SK-N-SH treated with all-trans-retinoic acid at 6 μM for 48 hours (cell line): ENCODE measurements around the gene UGT1A8.
A peak's percentile ranks its signal among the peaks of the same experiment; 100 is the strongest.
"Not testable (repeated sequence)": the region's sequence is repeated elsewhere in the genome, so short reads cannot be mapped to it uniquely, and the experiment has no call there.

Source experiments
- ATAC-seq: fragments of 200-7000 bp; cut with Tn5 transposase; 3 replicates; pipeline ENCODE4 v1.9.1; 2020; ENCODE audit warnings: mild to moderate bottlenecking, moderate library complexity
- ARNTL ChIP-seq: fragments of 450-650 bp; formaldehyde crosslinking; IDR thresholded peaks from 2 replicates; pipeline ENCODE4 v1.5.0; 2020; ENCODE audit warnings: low read depth, mild to moderate bottlenecking, moderate library complexity, borderline replicate concordance
- BACH2 ChIP-seq: fragments of 250-450 bp; sonication (Bioruptor Pico); IDR thresholded peaks from 2 replicates; pipeline ENCODE4 v1.9.0; 2021; ENCODE audit warnings: mild to moderate bottlenecking, borderline replicate concordance
- CSDC2 ChIP-seq: fragments of 250-450 bp; sonication (Bioruptor Pico); IDR thresholded peaks from 2 replicates; pipeline ENCODE4 v1.5.0; 2020; ENCODE audit warnings: mild to moderate bottlenecking, moderate library complexity
- ESRRG ChIP-seq: fragments of 250-450 bp; sonication (Bioruptor Pico); IDR thresholded peaks from 2 replicates; pipeline ENCODE4 v1.6.1; 2021; ENCODE audit warnings: mild to moderate bottlenecking
- GLIS3 ChIP-seq: fragments of 250-450 bp; sonication (Bioruptor Pico); IDR thresholded peaks from 2 replicates; pipeline ENCODE4 v1.5.0; 2020; ENCODE audit warnings: mild to moderate bottlenecking, moderate library complexity
- ISL1 ChIP-seq: fragments of 250-450 bp; sonication (Bioruptor Pico); IDR thresholded peaks from 2 replicates; pipeline ENCODE4 v2.1.2; 2022; ENCODE audit warnings: mild to moderate bottlenecking, moderate library complexity
- OSR1 ChIP-seq: fragments of 250-450 bp; sonication (Bioruptor Pico); IDR thresholded peaks from 2 replicates; pipeline ENCODE4 v1.8.0; 2022; ENCODE audit warnings: moderate library complexity, mild to moderate bottlenecking, inconsistent platforms
- PPARA ChIP-seq: fragments of 250-450 bp; sonication (Bioruptor Pico); IDR thresholded peaks from 2 replicates; pipeline ENCODE4 v1.5.0; 2020; ENCODE audit warnings: mild to moderate bottlenecking, borderline replicate concordance
- RARB ChIP-seq: fragments of 250-450 bp; sonication (Bioruptor Pico); IDR thresholded peaks from 2 replicates; pipeline ENCODE4 v1.8.0; 2021; ENCODE audit warnings: mild to moderate bottlenecking, moderate library complexity
- SNAI2 ChIP-seq: fragments of 250-450 bp; sonication (Bioruptor Pico); IDR thresholded peaks from 2 replicates; pipeline ENCODE4 v1.5.0; 2020; ENCODE audit warnings: mild to moderate bottlenecking, moderate library complexity
- TCF4 ChIP-seq: fragments of 250-450 bp; sonication (Bioruptor Pico); IDR thresholded peaks from 2 replicates; pipeline ENCODE4 v1.8.0; 2021; ENCODE audit warnings: mild to moderate bottlenecking, moderate library complexity, borderline replicate concordance
- TOX ChIP-seq: fragments of 250-450 bp; sonication (Bioruptor Pico); IDR thresholded peaks from 2 replicates; pipeline ENCODE4 v1.8.0; 2021; ENCODE audit warnings: mild to moderate bottlenecking, moderate library complexity, borderline replicate concordance
- TSHZ2 ChIP-seq: fragments of 250-450 bp; sonication (Bioruptor Pico); IDR thresholded peaks from 2 replicates; pipeline ENCODE4 v1.5.0; 2020; ENCODE audit warnings: mild to moderate bottlenecking, moderate library complexity
- ZC3H10 ChIP-seq: fragments of 250-450 bp; sonication (Bioruptor Pico); IDR thresholded peaks from 2 replicates; pipeline ENCODE4 v1.5.1; 2021; ENCODE audit warnings: mild to moderate bottlenecking, moderate library complexity
- ZFP3 ChIP-seq: fragments of 250-450 bp; sonication (Bioruptor Pico); IDR thresholded peaks from 2 replicates; pipeline ENCODE4 v1.5.0; 2020; ENCODE audit warnings: mild to moderate bottlenecking, moderate library complexity
- ZFP30 ChIP-seq: fragments of 450-650 bp; formaldehyde crosslinking; IDR thresholded peaks from 2 replicates; pipeline ENCODE4 v1.5.0; 2022; ENCODE audit warnings: mild to moderate bottlenecking, moderate library complexity
- ZNF70 ChIP-seq: fragments of 450-650 bp; formaldehyde crosslinking; IDR thresholded peaks from 2 replicates; pipeline ENCODE4 v1.5.0; 2020; ENCODE audit warnings: mild to moderate bottlenecking, moderate library complexity
- ZNF8 ChIP-seq: fragments of 450-650 bp; formaldehyde crosslinking; IDR thresholded peaks from 2 replicates; pipeline ENCODE4 v1.5.0; 2020; ENCODE audit warnings: mild to moderate bottlenecking, moderate library complexity
- TF ChIP-seq, protein P1 (sequence below): fragments of 250-450 bp; sonication (Bioruptor Pico); IDR thresholded peaks from 2 replicates; pipeline ENCODE4 v1.8.0; 2021; ENCODE audit warnings: low read depth, mild to moderate bottlenecking, moderate library complexity, borderline replicate concordance
- TF ChIP-seq, protein P2 (sequence below): fragments of 250-450 bp; sonication (Bioruptor Pico); IDR thresholded peaks from 2 replicates; pipeline ENCODE4 v1.5.1; 2020; ENCODE audit warnings: low read depth, mild to moderate bottlenecking, moderate library complexity
- TF ChIP-seq, protein P3 (sequence below): fragments of 250-450 bp; sonication (Bioruptor Pico); IDR thresholded peaks from 2 replicates; pipeline ENCODE4 v1.5.1; 2021; ENCODE audit warnings: mild to moderate bottlenecking, moderate library complexity

Gene UGT1A8

GRCh38 chr2:233699424-233700027, 82.1 kb downstream of the UGT1A8 start:
- TF ChIP-seq ZFP30 (no peak), RARB (CRISPR knock-in tag) (no peak), SNAI2 (CRISPR knock-in tag) (0 out of 2 replicates have a peak, but pooled peaks have one; percentile 11), ARNTL (CRISPR knock-in tag) (no peak), TSHZ2 (CRISPR knock-in tag) (no peak)

GRCh38 chr2:233700028-233700635, 82.7 kb downstream of the UGT1A8 start:
- TF ChIP-seq, protein P1, sequence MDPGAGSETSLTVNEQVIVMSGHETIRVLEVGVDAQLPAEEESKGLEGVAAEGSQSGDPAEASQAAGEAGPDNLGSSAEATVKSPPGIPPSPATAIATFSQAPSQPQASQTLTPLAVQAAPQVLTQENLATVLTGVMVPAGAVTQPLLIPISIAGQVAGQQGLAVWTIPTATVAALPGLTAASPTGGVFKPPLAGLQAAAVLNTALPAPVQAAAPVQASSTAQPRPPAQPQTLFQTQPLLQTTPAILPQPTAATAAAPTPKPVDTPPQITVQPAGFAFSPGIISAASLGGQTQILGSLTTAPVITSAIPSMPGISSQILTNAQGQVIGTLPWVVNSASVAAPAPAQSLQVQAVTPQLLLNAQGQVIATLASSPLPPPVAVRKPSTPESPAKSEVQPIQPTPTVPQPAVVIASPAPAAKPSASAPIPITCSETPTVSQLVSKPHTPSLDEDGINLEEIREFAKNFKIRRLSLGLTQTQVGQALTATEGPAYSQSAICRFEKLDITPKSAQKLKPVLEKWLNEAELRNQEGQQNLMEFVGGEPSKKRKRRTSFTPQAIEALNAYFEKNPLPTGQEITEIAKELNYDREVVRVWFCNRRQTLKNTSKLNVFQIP (CRISPR knock-in tag) = no peak; the same call in 1 of the 2 replicates
- peak; percentile 81; the same call in 1 of the 2 replicates for TF ChIP-seq CSDC2
- TF ChIP-seq ISL1 (CRISPR knock-in tag) = peak; percentile 96
- TF ChIP-seq TCF4 = peak; percentile 71
- no peak for TF ChIP-seq SNAI2 (CRISPR knock-in tag)
- TF ChIP-seq ZFP3 (CRISPR knock-in tag) = 0 out of 2 replicates have a peak, but pooled peaks have one; percentile 63
- TF ChIP-seq ZC3H10 = no peak
- TF ChIP-seq, protein P2, sequence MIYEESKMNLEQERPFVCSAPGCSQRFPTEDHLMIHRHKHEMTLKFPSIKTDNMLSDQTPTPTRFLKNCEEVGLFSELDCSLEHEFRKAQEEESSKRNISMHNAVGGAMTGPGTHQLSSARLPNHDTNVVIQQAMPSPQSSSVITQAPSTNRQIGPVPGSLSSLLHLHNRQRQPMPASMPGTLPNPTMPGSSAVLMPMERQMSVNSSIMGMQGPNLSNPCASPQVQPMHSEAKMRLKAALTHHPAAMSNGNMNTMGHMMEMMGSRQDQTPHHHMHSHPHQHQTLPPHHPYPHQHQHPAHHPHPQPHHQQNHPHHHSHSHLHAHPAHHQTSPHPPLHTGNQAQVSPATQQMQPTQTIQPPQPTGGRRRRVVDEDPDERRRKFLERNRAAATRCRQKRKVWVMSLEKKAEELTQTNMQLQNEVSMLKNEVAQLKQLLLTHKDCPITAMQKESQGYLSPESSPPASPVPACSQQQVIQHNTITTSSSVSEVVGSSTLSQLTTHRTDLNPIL (CRISPR knock-in tag) = peak; percentile 59; the same call in 1 of the 2 replicates
- no peak for TF ChIP-seq PPARA (CRISPR knock-in tag)
- no peak for TF ChIP-seq OSR1 (CRISPR knock-in tag)
- 0 out of 2 replicates have a peak, but pooled peaks have one; percentile 68 for TF ChIP-seq TSHZ2 (CRISPR knock-in tag)
- TF ChIP-seq, protein P3, sequence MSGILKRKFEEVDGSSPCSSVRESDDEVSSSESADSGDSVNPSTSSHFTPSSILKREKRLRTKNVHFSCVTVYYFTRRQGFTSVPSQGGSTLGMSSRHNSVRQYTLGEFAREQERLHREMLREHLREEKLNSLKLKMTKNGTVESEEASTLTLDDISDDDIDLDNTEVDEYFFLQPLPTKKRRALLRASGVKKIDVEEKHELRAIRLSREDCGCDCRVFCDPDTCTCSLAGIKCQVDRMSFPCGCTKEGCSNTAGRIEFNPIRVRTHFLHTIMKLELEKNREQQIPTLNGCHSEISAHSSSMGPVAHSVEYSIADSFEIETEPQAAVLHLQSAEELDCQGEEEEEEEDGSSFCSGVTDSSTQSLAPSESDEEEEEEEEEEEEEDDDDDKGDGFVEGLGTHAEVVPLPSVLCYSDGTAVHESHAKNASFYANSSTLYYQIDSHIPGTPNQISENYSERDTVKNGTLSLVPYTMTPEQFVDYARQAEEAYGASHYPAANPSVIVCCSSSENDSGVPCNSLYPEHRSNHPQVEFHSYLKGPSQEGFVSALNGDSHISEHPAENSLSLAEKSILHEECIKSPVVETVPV = peak; percentile 33; the same call in 1 of the 2 replicates

More at GRCh38 chr2:233699424-233700027, 82.1 kb downstream of the UGT1A8 start:
- no peak for ATAC-seq

DNA sequence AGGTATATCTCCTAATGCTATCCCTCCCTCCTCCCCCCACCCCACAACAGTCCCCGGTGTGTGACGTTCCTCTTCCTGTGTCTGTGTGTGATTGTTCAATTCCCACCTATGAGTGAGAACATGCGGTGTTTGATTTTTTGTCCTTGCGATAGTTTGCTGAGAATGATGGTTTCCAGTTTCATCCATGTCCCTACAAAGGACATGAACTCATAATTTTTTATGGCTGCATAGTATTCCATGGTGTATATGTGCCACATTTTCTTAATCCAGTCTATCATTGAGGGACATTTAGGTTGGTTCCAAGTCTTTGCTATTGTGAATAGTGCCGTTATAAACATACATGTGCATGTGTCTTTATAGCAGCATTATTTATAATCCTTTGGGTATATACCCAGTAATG, 83.4 kb downstream of the UGT1A8 start:
- not testable (repeated sequence) for ATAC-seq

More at GRCh38 chr2:233700028-233700635, 82.7 kb downstream of the UGT1A8 start:
- ATAC-seq = no peak

- no peak for ATAC-seq
- TF ChIP-seq ZNF70 (CRISPR knock-in tag) (no peak), TOX (CRISPR knock-in tag) (no peak), PPARA (CRISPR knock-in tag) (no peak), ZNF8 (CRISPR knock-in tag) (no peak), ESRRG (CRISPR knock-in tag) (no peak), BACH2 (CRISPR knock-in tag) (no peak), ZFP3 (CRISPR knock-in tag) (no peak), TSHZ2 (CRISPR knock-in tag) (no peak), GLIS3 (CRISPR knock-in tag) (no peak), ZC3H10 (no peak)
Measured at GRCh38 chr2:233702238-233702637, 84.8 kb downstream of the UGT1A8 start.
